Hematopoietic multipotent progenitor cell treated with erythropoietin and hydrocortisone succinate and interleukin-3 and kit ligand, for 4 days (in vitro differentiated cells): ENCODE data around the gene B3GAT3.
A peak's percentile ranks its signal among the peaks of the same experiment; 100 is the strongest.
"Not testable (repeated sequence)": the region's sequence is repeated elsewhere in the genome, so short reads cannot be mapped to it uniquely, and the experiment has no call there.

Source experiments
- DNase-seq: peaks from one replicate; pipeline ENCODE4 v3.0.0-alpha.2; 2015

B3GAT3 gene

DNA sequence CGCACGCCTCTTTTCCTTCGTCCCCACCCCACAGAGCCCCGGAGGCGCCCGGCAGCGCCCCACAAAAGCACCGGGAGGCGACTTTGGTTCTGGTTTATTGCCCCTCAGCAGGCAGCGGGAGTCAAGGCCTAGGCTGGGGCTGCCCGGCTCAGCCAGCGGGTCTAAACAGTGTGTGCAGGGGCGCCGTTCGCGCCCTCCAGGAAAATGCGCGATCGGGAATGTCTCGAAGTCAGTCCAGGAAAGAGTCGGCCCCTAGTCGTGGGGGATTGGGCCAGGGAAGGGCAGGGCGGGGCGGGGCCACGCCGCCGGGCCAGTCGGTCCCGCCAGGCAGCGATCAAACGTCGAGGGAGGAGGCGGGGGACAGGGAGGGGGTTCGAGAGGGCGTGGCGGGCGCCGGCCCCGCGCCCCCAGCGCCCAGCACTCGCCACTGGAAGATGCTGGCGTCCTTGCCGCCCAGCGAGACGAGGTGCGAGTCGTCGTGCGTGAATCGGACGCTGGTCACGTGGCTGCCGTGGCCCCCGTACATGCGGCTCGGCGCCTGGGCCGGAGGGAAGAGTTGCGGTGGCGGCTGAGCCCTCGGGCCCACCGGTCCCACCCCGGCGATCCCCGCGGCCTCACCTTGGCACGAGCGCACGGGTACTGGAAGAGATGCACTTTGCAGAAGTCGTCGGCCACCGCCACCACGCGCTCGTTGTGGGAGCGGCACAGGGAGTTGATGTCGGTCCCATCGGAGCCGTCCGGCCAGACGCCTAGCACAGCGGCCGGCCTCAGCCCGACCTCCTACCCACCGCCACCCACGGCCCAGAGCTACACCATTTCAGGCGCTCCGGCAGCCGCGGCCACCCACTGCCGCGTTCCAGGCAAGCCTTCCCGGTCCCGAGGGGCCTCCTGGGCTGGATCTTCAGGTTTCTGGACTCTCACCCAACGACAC is 19.4 kb downstream of the B3GAT3 start:
- no peak for DNase-seq

DNA sequence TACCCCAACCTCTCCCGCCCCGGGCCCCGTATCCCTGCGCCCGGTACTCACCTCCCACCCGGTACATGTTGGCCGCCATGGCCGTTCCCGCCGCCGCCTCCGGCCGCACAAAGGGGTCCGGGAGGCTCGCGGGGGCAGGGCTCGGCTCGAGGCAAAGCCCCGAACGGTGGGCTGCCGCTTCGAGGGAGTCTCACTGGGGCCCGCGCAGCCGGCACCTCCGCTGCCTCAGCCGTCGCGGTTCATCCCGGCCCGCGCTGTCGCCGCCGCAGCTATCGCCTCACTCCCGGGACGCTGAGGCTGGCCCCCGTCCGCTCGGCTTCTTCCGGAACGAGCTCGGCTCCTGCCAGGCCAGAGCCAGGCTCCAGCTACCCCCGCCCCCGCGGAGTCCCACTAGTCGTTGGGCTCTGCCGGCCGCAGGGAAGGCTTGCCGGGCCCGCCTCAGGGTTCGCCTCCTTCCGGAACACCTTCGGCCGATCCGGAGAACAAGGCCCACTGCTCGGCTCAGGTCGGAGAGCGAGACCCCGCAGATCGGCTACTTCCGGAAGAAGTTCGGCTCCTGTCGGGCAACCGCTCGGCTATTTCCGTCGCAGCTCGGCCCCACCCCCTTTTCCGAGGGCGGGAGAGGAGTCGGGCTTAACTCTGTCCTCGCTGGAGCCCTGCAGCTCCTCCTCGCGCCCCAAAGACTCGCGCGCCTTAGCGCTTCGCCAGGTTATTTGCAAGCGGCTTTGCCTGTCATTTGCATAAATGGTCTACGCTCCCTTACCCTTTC is 20.2 kb downstream of the B3GAT3 start, which contains the start of gene MTA2:
Gene MTA2, minus strand, starts transcription at position 494 of the 769 bp plus-strand sequence. Its CDS starts 415 bp downstream, at position 79.
- peak; percentile 100 for DNase-seq

DNA sequence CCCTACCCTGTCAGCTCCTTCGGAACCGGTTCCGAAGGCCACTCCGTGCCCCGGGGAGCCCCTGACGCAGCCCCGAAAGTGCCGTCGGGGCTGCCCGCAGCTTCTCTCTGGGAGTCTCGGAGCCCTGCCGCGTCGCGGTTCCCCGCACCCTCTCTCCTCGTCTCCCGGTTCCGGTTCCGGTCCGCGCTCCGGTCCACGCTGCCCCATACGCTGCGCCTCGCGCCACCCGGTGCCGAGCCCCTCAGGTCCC is 20.7 kb downstream of the B3GAT3 start:
- DNase-seq = peak; percentile 65

DNA sequence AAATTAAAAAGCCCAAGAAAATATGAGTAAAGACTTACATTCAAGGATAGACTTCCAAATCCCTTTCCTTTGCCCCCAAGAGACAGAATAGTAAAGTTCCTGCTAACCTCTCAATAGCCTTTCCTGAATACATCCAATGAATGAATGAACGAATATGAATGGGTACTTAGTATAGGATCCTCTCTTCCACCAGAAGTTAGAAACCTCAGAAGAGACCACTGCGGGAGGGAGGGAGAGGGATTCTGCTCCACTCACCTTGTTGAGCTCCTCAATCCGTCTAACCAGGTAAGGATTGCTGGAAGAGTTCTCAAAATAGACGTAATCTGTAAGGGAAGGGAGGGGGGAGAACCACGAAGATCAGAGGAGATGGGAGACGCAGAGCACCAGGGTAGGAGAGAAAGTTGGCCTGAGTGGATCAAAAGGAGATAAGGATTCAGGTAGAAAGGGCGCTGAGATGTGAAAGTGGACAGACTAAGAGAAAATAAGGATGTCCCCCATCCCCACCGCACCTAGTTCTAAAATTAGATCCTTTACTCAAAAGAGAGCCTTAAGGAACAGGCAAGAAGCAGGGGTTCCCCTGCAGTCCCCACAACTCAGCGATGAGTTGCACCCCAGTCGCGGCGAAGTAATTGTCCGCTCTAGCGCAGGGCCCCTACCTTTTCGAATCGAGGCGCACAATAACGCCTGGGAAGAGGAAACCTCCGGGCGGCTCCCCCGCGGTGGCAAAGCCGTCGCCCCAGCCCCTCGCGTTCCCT is 21.2 kb downstream of the B3GAT3 start:
- DNase-seq = peak; percentile 36

DNA sequence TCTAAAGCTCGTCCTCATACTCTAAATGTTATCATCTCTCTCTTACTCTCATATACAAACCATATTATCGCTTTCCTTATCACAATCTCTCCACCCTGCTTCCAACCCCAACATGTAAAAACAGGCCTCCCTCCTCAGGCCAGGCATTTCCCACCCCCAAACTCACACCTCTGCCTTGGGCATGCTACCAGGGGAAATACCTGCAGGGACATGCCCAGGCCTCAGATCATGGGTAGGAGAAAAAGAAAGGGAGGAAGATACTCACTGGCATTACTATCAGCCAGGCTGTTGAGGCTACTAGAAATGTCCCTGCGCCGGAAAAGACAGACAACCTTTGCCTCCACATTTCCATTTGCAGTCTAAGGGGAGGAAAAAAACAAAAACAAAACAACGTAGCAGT is 21.9 kb downstream of the B3GAT3 start:
- no peak for DNase-seq

DNA sequence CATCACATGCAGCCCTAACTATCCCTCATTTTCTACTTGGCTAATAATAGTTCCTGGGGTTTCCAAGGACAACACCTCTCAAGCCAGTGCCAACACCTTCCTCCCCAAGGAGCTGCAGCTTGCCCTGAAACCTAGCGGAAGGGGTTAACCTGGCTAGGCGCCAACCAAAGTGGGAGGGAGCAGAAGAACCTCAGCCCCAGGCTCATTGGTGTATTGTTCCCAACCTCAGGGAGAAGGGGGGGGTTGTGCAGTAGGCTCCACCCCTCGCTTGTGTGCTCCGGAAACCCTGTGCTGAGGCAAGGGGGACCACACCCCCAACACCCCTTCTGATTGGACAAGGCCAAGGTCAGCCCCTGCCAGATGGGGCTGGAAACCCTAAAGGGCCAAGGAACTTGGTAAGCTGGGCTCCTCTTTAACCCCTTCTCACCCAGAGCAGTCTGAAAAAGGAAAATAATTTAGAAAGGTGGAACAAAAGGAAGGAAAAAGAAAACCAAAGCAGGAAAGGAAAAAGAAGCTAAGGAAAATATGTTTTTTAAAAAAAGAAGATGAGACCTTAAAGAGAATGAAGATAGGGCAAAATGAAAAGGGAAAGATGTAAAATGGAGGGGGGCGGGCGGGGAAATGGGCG is 22.6 kb downstream of the B3GAT3 start:
- DNase-seq = peak; percentile 100

DNA sequence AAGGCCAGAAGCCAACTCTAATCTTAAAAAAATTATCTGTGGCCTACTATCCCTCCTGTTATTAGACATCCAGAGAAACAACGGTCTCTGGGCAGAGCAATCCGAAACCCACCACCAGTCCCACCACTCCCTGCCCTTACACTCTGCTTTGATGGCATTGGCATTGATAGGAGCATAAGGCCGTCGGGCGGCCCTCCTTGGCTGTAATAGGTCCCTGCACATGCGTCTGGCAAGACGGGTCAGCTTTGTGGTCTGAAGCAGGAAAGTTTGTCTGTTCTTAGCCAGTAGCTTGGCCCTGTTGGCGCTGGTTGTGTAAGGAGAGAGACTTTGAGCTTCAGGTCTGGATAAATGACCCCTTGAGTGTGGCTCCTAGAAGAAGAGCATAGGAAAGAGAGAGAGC is 26.7 kb downstream of the B3GAT3 start:
- no peak for DNase-seq

DNA sequence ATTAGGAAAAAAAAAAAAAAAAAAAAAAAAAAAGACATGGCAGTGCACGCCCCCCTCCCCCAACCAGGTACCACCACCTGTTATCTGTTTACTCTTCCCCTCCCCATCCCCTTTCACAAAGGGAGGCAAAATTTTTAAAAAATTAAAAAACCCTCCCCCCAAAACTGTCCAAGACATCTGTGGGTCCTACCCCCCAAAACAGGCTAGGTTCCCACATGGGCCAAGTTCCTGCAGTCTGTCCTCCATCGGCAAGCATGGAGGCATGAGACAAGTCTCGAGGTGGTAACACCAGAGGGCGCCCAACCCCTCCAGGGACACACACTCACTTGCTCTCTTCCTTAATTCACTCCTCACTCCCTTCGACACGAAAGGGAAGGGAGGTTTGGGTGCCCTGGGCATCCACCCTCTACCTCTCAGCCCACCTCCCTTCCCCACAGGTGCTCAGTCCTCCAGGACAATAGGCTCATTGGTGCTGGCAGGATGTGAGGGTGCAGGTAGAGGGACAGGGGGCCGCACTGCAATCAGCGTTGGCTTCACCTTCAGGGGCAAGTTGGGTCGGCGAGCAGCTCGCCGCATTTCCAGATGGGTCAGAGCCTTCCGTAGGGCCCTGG is 28.2 kb downstream of the B3GAT3 start:
- DNase-seq = peak; percentile 96

DNA sequence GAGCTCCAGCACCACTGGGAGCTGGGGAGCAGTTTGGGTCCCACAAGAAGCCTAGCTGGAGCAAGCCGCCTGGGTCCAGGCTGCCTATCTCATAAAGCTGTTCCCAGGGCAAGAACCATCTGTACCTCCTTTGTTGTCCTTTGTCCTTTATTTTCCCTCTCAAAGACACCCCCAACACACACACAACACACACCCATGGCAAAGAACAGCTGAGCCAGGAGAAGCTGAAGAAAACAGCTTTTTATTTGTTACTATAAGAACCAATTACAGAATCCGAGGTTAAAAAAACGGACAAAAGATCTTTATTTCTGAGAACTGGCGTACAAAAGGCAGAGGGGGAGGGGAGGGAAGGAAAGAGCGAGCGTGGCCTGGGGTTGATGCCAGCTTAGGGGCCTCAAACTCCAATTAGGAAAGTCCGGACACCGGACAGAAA is 28.8 kb downstream of the B3GAT3 start:
- DNase-seq = no peak

DNA sequence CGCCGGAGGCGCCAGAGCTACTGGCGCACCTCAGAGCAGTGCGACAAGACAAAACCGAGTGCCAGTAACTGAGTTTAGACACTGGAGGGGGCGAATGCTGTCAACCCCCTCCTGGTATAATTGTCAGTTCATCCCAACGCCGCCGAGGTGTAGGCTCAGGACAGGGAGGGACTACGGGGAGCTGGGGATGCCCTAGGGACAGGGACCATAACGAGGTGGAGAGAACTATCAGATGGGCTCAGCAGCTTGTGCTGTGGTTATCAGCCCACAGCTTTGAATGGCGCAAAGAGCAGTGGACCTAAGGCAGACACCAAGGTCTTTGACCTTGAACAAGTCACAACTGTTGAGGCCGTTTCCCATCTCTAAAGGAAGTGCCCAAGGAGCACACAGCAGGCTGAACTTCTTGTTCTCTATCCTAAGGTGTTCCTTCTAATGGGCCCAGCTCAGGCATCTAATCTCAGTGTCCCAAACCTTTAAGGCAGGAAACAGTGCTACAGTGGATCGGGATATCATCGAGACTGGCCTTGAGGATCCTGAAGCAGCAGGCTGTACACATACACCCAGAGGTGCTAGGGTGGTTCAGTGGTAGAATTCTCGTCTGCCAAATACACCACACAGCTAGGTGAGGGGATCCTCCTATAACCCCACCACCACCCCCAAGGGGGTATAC is 29.5 kb downstream of the B3GAT3 start:
- DNase-seq = no peak

DNA sequence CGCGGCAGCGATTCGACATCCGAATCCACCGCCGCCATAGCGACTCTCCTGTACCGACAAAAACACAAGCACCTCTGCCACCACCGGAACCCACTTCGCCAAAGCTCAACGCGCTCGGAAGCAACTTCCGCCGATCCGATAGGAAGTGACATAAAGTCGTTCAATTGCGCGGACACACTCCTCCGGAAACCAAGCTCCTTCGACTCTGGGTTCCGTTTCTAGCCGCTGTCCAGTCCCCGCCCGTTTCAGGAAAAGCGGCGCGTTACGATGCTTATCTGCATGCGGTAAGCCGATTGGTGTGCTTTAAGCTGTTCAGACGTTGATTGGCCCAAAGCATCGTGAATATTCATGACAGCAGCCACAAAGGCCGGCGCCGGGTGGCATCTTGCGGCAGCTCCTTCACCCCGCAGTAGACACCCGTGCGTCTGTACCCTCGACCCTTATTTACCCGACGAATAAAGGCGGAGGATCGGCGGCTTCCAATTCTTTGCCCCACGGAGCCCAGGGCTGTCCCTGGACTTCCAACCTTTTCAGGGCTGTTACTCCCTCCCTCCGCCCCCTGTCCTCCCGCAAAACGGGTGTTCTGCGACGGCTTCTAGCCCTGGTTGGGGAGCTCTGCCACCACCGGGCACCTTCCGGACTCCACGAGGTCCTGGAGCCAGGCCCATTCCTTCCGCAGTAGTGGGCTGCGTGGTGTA is 30.2 kb downstream of the B3GAT3 start, which contains the start of gene TUT1:
Gene TUT1, minus strand, starts transcription at position 76 of the 698 bp plus-strand sequence. Its CDS starts 38 bp downstream, at position 38.
- peak; percentile 100 for DNase-seq

DNA sequence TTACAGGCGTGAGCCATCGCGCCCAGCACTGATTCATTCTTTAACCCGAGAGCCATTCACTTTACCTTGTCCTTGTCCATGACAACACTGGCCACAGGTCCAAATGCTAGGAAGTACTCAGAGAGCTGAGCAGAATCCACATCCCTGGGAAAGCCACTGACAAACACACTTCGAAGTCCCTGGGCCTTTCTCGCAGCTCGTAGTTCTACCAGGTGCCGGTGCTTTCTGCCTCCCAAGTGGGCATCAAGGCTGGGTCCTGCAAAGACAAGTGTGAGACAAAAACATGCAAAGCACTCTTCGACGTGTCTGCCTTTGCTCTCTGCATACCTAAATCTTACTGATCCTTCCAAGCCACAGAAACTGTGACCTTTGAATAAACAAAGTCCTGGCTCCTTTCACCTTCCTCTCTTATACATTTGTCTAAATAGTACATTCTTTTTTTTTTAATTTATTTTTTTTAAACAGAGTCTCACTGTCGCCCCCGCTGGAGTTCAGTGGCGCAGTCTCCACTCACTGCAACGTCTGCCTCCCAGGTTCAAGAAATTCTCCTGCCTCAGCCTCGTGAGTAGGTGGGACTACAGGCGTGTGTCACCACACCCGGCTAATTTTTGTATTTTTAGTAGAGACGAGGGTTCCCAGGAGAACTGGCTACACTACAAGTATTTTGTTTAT is 32.7 kb downstream of the B3GAT3 start:
- peak; percentile 73 for DNase-seq

DNA sequence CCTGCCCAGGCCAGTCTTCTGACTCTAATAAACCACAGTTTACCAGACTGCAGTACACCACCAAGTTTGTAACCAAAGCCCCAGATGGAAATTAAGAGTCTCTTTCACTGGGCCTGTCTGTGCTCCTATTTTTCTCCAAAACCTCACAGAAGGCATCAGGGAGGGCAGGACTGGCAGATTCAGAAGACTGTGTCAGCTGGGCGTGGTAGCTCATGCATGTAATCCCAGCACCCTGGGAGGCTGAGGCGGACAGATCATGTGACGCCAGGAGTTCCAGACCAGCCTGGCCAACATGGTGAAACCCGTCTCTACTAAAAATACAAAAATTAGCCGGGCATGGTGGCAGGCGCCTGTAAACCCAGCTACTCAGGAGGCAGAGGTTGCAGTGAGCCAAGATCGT is 36.4 kb downstream of the B3GAT3 start:
- DNase-seq = not testable (repeated sequence)

DNA sequence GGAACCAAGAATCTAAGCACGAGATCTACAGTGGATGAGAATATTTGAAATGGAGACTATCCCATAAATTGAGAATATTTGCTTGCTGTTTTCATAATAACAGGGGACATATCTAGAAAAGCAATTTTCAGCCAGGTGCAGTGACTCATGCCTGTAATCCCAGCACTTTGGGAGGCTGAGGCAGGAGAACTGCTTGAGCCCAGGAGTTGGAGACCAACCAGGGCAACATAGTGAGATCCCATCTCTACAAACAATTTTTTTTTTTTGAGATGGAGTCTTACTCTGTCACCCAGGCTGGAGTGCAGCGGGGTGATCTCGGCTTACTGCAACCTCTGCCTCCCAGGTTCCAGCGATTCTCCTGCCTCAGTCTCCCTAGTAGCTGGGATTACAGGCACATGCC is 40.1 kb downstream of the B3GAT3 start:
- not testable (repeated sequence) for DNase-seq

DNA sequence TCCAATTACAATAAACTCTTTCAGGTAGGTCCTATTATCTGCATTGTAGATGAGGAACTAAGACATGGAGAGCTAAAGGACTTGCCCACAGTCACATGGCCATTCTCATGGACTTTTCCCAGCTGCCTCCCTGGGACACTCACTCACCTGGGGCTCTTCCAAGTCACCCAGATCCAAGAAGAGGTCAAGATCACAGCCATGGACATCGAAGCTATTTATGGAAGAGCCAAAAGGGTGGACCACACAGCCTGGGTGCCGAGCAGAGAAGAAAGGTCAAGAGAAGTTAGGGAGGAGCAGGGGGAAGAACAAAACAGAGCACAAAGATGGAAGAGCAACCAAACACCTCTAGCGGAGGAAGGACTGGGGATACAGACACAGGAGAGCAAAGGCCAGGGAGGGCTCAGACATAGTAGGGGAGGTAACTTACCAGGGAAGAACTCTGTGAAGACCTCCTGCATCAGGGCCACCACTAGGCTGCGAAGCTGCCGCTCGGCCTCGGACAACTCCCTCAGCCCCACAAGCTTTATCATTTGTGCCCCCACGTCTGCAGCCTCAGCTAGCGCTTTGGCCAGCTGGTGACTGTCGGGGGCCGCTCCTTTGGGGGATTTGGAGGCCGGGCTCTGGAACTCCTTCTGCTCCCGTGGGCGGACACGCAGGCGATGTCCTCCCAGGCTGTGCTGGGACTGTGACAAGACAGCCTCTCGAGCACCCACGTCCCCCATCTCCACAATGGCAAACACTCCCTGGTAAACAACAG is 40.6 kb downstream of the B3GAT3 start:
- no peak for DNase-seq

DNA sequence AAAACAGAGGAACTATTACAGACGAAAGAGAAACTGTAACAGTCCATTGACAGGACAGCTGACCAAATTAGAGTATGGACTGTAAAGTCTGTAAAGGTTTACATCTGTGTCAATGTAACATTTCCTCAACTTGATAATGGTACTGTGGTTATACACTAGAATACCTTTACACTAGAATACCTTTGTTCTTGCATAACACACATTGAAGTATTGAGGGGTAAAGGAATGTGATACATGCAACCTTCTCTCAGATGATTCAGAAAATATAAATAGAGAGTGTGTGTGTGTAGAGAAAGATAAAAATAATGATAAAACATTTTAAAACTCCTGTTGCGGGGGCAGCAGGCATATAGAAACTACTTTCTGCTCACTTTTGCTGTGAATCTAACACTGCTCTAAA is 42.5 kb downstream of the B3GAT3 start:
- no peak for DNase-seq

DNA sequence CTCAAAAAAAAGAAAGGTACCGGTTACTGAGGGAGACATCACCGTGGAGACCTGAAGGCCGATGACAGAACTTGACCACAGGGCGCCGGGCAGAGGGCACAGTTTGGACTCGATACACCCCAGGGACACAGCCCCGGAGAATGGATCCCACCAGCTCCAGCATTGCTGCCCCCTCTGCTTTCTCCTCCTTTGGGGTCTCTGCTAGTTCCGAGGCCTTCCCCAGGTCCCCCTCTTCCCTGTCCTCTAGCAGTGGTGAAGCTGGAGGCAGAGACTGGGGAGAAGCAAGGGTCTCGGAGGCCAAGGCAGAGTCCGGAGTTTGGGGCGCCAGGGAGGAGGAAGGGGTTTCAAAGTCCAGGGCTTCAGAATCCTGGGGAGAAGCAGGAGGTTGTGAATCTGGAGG is 43.2 kb downstream of the B3GAT3 start:
- no peak for DNase-seq

DNA sequence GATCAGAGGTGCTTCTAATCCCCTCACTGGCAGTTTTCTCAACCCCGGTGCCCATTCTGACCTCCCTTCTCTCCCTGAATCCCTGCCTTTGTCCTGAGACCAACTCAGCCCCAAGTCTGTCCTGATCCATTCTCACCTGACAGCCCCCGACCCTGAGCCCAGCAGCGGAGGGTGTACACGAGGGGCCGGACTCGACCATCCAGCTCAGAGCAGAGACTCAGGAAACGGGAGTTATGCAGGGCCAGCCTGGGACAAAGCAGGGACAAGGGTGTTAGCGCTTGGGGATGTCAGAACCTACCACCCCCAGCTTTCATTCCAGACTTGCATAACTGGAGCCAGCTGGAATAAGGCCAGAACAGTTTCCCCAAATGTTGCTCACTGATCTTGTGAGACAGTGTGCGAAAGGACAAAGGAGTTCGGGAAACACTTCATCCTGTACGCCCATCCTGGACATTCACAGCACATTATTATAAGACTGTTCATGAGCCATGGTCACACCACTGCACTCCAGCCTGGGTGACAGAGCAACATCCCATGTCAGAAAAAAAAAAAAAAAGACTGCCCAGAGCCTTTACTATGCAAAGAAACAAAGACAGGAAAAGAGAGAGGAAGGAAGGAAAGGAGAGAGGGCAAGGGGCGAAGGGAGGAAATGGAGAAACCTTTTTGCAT is 44.6 kb downstream of the B3GAT3 start:
- DNase-seq = no peak

DNA sequence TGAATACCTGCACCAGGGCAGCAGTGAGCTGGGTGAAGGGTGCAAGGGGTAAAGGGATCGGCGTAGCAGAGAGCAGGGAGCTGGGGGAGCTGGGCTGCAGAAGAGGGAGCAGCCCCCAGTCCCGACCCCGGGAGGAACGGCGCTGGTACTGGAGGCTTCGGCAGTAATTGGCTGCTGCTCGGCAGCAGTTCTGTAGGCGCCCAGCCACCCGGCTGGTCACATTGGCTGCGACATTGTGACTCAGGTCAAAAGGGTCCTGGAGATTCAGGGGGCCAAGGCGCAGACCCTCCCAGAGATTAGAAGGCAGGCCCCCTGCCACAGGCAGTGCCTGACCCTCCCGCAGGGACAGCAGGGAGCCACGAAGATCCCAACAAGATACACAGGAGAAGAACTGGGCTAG is 45.9 kb downstream of the B3GAT3 start:
- no peak for DNase-seq
